ENCODE results near the gene B4GALT7. TPM values are rescaled to one million over a fixed set of nuclear protein-coding genes. Genes with fewer than 3 reads are reported as not detected.

Gene B4GALT7
- total RNA-seq, 1 experiment from 2014 or later = 26.3 TPM

DNA sequence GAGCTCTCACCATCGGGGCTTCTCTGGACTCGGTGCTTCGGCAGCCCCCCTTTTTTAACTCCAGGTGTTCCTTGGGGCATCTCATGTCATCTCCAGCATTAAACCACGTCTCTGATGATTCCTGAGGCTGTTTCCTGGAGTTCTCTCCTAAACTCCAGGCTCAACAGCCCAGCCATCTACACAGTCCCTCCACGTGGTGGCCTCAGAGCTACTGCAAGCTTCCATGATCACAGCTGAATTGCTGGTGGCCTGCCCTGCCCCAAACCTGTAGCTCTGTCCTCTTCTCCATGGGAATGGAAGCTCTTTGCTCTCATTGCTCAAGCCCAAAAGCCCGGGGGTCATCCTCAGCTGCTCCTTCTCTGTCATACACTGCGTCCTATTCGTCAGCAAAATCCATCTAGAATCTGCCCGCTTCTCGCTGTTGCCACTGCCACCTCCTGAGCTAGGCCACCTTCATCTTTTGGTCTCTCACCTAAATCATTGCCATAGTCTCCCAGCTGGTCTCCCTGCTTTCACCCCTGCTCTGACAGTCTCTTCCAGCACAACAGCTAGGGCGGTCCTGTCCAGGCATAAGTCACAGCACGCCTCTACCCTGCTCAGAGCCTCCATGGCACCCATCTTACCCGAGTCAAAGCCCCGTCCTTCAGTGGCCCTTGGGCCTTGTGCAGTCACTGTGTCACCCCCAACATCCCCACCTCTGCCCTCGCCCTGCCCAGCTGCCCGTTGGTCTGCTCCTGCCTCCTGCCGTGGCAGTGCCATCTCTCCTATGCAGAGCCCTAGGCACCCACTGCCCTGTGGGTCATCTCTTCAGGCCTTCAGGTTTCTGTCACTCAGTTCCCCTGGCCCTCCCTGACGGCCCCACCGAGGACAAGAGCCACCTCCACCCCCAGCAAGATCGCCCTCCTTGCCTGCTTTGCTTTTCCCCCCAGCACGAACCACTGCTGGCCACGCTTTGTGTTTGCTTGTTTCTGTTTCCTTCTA is 6.4 kb downstream of the B4GALT7 start:
- Histone ChIP-seq H3K4ac (ENCODE audit: low read depth, low read length) (no peak overlapping the region), H2AFZ (ENCODE audit: low read length) (no peak overlapping the region), H2AK5ac (ENCODE audit: insufficient read length, low read length) (no peak overlapping the region), H2BK5ac (ENCODE audit: insufficient read length, low read length) (no peak overlapping the region), H4K20me1 (ENCODE audit: control insufficient read depth, insufficient read depth, insufficient read length) (no peaks in the 10 kb centered on the region), H3K27ac (ENCODE audit: insufficient read length, low read depth, low read length) (no peak overlapping the region), H4K91ac (ENCODE audit: insufficient read length, low read depth, low read length) (no peak overlapping the region), H3K4me2 (ENCODE audit: insufficient read depth, insufficient read length, low read length) (no peak overlapping the region), H3T11ph (ENCODE audit: low read length) (no peak overlapping the region), H3K56ac (ENCODE audit: insufficient read length, low read depth, low read length) (no peak overlapping the region), H3K27me3 (ENCODE audit: insufficient read depth, low read length) (no peaks in the 10 kb centered on the region), H4K8ac (replicated peaks; ENCODE audit: insufficient read length, low read depth, low read length) (no peak overlapping the region), H3K23ac (ENCODE audit: insufficient read length, low read depth, low read length) (no peak overlapping the region), H2BK120ac (ENCODE audit: low read depth, low read length, poor library complexity, severe bottlenecking) (no peak overlapping the region), H2BK15ac (ENCODE audit: low read depth, low read length) (no peak overlapping the region), H3K4me1 (ENCODE audit: insufficient read depth, low read length) (no peaks in the 10 kb centered on the region; the same call in 1 of the 2 replicates), H3K79me1 (ENCODE audit: insufficient read depth, low read depth, low read length, poor library complexity, severe bottlenecking) (no peaks in the 10 kb centered on the region), H4K5ac (ENCODE audit: insufficient read length, low read depth, low read length) (no peak overlapping the region), H3K9me3 (ENCODE audit: control insufficient read depth, low read depth, low read length) (no peaks in the 10 kb centered on the region), H2BK20ac (ENCODE audit: low read depth, low read length, poor library complexity, severe bottlenecking) (no peak overlapping the region), H3K23me2 (ENCODE audit: insufficient read length, low read depth, low read length, poor library complexity, severe bottlenecking) (no peaks in the 10 kb centered on the region), H3K18ac (ENCODE audit: insufficient read length, low read depth, low read length) (no peak overlapping the region), H2BK12ac (ENCODE audit: insufficient read length, low read depth, low read length) (no peak overlapping the region), H3K9ac (ENCODE audit: extremely low read depth, insufficient read length, low read length) (no peak overlapping the region), H3K14ac (ENCODE audit: insufficient read depth, low read length) (no peak overlapping the region), H3K79me2 (ENCODE audit: insufficient read depth, low read length) (no peaks in the 10 kb centered on the region)
- Mint-ChIP-seq H3K4me3 (no peak overlapping the region), H3K4me1 (peaks cover 13 to 22% of the 10 kb centered on the region in 2 experiments), H3K27me3 (ENCODE audit: low read depth) (no peaks in the 10 kb centered on the region), H3K9me3 (no peaks in the 10 kb centered on the region), H3K27ac (no peak overlapping the region; a peak in 1 of 7 replicates), H3K36me3 (ENCODE audit: insufficient read depth in 1 of 3, low read depth in 3 of 3) (peaks cover 2 to 25% (median 15%) of the 10 kb centered on the region in 3 experiments; a peak in 5 of 7 replicates)
- no CpG with 5 or more reads among the region's 22 CpGs for WGBS (ENCODE audit: extremely low coverage, insufficient read length, low lambda C conversion rate)
- DNase-seq = no peak
- TF ChIP-seq CTCF (conservative IDR thresholded peaks at IDR 0.05) = no peak
